HL-60/S4 treated with retinoic acid at 250 ng/mL for 4 days and 3 days (cell line): ENCODE measurements around the gene EPHB2.

Experiments
- in situ Hi-C: fragments of 300-500 bp; cut with MboI; formaldehyde crosslinking; loops from 2 replicates; pipeline ENCODE4 v1.7.0; 2022; ENCODE audit warnings: low sequenced_read_pairs

EPHB2 gene

GRCh38 chr1:22908880-22909426 lies 198.3 kb downstream of the EPHB2 start:
- in situ Hi-C loops, result no loop called here

DNA sequence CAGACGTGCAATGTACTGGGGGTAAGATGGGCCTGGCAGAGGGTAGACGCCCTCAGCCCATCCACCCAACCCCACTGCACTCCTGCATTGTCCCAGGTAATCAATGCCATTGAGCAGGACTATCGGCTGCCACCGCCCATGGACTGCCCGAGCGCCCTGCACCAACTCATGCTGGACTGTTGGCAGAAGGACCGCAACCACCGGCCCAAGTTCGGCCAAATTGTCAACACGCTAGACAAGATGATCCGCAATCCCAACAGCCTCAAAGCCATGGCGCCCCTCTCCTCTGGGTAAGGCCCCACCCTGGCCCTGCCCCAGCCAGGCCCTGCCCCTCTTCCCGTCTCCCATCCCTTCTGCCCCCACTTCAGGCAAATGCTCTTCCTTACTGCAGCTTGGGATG lies 199.6 kb downstream of the EPHB2 start:
- in situ Hi-C loops, result no loop called here

- in situ Hi-C loops, result no loop called here
Observed at GRCh38 chr1:22910986-22911651, 200.5 kb downstream of the EPHB2 start.

GRCh38 chr1:22912311-22912710 lies 201.7 kb downstream of the EPHB2 start:
- in situ Hi-C loops, result no loop called here

GRCh38 chr1:22913421-22914141 lies 202.9 kb downstream of the EPHB2 start:
- in situ Hi-C loops, result no loop called here

DNA sequence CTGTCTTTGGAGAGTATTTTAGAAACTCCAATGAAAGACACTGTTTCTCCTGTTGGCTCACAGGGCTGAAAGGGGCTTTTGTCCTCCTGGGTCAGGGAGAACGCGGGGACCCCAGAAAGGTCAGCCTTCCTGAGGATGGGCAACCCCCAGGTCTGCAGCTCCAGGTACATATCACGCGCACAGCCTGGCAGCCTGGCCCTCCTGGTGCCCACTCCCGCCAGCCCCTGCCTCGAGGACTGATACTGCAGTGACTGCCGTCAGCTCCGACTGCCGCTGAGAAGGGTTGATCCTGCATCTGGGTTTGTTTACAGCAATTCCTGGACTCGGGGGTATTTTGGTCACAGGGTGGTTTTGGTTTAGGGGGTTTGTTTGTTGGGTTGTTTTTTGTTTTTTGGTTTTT lies 203.5 kb downstream of the EPHB2 start:
- in situ Hi-C loops, result no loop called here

- in situ Hi-C loops, result no loop called here
Observed at GRCh38 chr1:22914633-22915217, 204.1 kb downstream of the EPHB2 start.

- in situ Hi-C loops, result no loop called here
Observed at GRCh38 chr1:22915231-22915630, 204.6 kb downstream of the EPHB2 start.

DNA sequence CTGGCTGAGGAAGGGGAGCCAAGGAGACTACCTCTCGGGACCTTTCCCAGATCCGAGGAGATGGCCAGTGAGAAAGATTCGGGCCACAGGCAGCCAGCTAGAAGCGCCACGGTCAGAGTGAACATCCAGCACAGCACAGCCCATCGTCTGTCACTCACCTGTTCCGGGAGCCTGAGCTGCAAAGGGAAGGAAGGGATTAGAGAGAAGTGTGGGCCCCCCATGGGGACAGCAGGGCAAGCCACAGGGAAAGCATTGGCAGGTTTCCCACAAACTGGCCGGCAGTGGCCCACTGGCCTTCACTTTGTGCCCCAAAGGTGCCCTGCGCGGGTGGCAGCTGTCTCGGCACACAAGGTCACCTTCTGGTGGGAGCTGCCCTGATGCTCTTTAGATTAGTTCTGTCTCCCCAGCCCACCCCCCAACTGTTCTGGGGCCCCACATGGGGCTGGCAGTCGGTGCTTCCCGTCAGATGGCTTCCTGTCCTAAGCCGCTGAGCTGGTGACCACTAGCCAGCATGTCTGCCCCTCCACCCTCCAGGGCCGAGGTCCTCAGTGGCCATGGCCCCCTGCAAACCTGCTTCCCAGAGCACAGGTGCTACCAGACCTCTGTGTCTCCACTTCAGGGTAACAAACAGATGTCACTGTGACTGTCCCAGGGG lies 205.3 kb downstream of the EPHB2 start:
- in situ Hi-C loops, result no loop called here

DNA sequence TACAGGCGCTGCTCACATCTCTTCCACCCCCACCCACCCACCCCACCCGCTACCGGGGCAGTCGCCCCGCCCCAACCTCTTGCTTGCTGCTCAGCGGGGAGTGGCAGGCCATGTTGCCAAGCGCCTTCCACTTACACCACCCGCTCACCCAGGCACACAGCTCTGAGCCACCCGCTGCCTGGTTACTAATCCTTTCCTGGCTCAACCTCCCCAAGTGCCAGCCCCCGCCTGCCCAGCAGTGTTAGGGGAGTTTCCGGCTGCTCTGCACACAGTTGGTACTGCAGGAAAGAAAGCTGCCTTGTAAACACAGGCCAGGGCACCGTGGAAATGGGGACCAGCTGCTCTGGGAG lies 205.8 kb downstream of the EPHB2 start:
- in situ Hi-C loops, result no loop called here

GRCh38 chr1:22917989-22918388 lies 207.3 kb downstream of the EPHB2 start:
- in situ Hi-C loops, result no loop called here

DNA sequence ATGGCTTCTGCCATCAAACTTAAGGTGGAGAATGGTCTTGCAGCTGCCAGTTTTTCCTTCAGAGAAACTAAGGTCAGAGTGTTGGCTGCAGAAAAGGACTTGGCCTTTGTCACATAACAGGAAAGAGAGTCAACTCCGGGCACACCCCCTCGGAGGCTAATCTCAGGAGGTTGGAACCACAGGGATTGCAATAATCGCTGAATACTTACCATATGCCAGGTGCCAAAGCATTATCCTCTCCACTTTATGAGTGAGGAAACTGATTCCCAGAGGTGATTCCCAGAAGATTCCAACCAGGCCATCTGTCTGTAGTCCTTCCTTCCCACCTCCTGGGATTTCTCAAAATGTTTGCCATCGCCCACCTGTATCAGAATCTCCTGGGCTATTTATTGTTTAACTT lies 208.0 kb downstream of the EPHB2 start:
- in situ Hi-C loops, result no loop called here

GRCh38 chr1:22919341-22920025 lies 208.8 kb downstream of the EPHB2 start:
- in situ Hi-C loops, result no loop called here

- in situ Hi-C loops, result no loop called here
Observed at GRCh38 chr1:22920026-22920733, 209.5 kb downstream of the EPHB2 start.

DNA sequence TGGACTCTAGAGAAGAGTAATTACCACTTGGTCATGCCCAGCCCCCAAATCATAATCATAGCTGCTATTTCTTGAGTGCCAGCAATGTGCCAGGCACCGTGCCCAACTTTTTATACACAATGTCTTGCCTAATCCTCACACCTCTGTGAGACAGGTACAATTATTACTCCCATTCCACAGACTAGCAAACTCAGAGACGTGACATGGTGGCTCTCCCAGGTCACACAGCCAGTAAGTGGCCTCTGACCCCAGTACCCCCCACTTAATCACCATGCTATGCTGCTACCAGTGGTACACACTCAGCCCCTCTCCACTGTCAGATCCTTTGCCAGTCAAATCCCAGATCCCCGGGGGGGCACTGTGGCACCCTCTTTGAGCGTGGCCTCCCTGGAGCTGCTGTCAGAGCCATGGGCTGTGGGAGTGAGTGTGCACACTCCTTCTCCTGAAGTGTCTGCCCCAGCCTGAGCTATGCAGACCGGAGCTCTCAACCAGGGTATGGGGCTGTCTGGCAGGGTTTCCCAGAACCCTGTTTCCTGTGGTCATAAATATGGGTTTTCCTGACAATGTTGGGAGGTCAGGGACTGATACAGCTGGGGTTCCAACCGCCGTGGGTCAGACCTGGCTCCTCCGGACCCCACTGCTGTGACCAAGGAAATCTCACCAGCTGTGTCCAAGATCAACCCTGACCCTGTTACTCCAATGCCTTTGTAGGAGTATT lies 210.3 kb downstream of the EPHB2 start:
- in situ Hi-C loops, result no loop called here

- in situ Hi-C loops, result no loop called here
Observed at GRCh38 chr1:22921452-22922126, 210.9 kb downstream of the EPHB2 start.

DNA sequence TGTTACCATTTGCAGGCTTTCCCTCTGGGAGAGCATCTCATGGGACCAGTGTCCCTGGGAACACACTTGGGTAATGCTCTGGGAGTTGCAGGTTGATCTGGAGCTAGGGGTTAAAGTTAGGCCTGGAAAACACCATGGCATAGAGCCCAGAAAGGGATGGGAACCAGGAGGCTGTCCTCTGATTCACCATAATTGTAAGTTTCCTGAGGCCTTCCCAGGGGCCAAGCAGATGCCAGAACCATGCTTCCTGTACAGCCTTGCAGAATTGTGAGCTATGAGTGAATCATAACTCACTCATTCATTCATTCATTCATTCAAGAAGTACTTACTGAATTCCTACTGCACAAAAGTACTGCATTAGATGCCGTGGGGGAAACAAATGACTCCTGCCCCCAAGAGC lies 212.0 kb downstream of the EPHB2 start:
- in situ Hi-C loops, result no loop called here

GRCh38 chr1:22925111-22925510 lies 214.5 kb downstream of the EPHB2 start:
- in situ Hi-C loops, result no loop called here

GRCh38 chr1:22930240-22930912 lies 219.7 kb downstream of the EPHB2 start:
- in situ Hi-C loops, result no loop called here
